GM19455 (cell line): Measurements from ENCODE around the gene OR51A7.
"Not testable (repeated sequence)": the region's sequence is repeated elsewhere in the genome, so short reads cannot be mapped to it uniquely, and the experiment has no call there.

Experiments
- ATAC-seq: cut with Tn5 transposase; IDR thresholded peaks from one replicate; pipeline ENCODE4 v1.9.1; 2021; ENCODE audit not compliant: unreplicated experiment

Gene OR51A7

GRCh38 chr11:4955613-4956012, 52.0 kb downstream of the OR51A7 start, which contains the start of gene OR51A2:
OR51A2 (minus strand) TSS chr11:4955713; CDS start chr11:4955713, 0 bp downstream.
- ATAC-seq, result not testable (repeated sequence)

GRCh38 chr11:4957396-4957795, 53.8 kb downstream of the OR51A7 start:
- no peak for ATAC-seq
